ENCODE results near the gene CDK5RAP3. TPM values are rescaled to one million over a fixed set of nuclear protein-coding genes. Genes with fewer than 3 reads are reported as not detected.

Gene CDK5RAP3
- total and polyA plus RNA-seq, 2 of the 13 experiments (the other 11 are each of a cell fraction or from before 2014, with no cell fraction given), result 128 to 154 TPM

DNA sequence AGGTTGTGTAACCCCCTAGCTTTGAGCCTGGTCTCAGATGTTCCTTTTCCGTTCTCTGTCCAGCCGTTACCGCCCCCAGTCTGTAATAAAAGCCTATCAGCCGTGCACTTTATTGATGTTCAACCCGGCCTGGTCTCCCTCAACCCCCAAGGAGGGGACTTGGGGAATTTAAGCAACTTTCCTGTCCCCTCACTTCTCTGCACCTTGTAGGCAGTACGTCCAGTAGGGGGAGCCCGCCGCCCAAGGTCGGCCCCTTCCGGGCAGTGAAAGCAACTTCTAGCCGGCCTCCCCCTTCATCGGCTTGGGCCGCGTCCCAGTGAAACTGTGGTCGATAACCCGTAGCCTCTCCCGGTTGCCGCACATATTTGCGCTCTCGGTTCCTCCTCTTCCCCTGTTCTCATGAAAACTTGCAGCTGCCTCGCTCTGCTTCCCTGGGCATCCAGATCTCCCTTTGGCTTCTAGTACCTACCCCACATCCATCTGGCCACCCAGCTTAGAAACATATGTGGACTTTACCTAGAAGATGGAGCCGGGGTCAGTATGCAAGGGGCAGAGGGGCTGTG lies 21.6 kb upstream of the CDK5RAP3 start (continued):
- TF ChIP-seq KLF16 (CRISPR knock-in tag; IDR thresholded peaks at IDR 0.05) (no peak; a peak in 1 of 4 replicates), FLYWCH1 (CRISPR knock-in tag; IDR thresholded peaks at IDR 0.05) (peak; percentile 79; the same call in 1 of the 2 replicates), ZNF335 (CRISPR knock-in tag; IDR thresholded peaks at IDR 0.05) (no peak), SALL2 (CRISPR knock-in tag; IDR thresholded peaks at IDR 0.05) (no peak), KAT2B (IDR thresholded peaks at IDR 0.05; ENCODE audit: borderline replicate concordance, low read depth, low read length) (no peak), MAFG (CRISPR knock-in tag; IDR thresholded peaks at IDR 0.05) (no peak), ZBTB7A (CRISPR knock-in tag; IDR thresholded peaks at IDR 0.05) (peak; percentile 68; the same call in 1 of the 2 replicates), DNMT3B (CRISPR knock-in tag; conservative IDR thresholded peaks at IDR 0.05) (0 out of 2 replicates have a peak, but pooled peaks have one; percentile 61), JUNB (CRISPR knock-in tag; IDR thresholded peaks at IDR 0.05; ENCODE audit: borderline replicate concordance) (no peak), RNF2 (conservative IDR thresholded peaks at IDR 0.05; ENCODE audit: low read depth) (no peak), HNRNPH1 (optimal IDR thresholded peaks at IDR 0.05; ENCODE audit: low read depth, low read length) (no peak), RBAK (CRISPR knock-in tag; IDR thresholded peaks at IDR 0.05) (no peak), MBD4 (IDR thresholded peaks at IDR 0.05; ENCODE audit: borderline replicate concordance, low read length) (no peak), JARID2 (CRISPR knock-in tag; IDR thresholded peaks at IDR 0.05; ENCODE audit: insufficient replicate concordance) (no peak), ZNF652 (CRISPR knock-in tag; IDR thresholded peaks at IDR 0.05; ENCODE audit: borderline replicate concordance, low read depth) (no peak), FOXM1 (CRISPR knock-in tag; IDR thresholded peaks at IDR 0.05) (no peak), SRSF9 (IDR thresholded peaks at IDR 0.05; ENCODE audit: borderline replicate concordance, insufficient read depth, low read depth, low read length, poor library complexity, severe bottlenecking) (no peak), FOSL2 (CRISPR knock-in tag; IDR thresholded peaks at IDR 0.05) (peak; percentile 18; the same call in 1 of the 2 replicates), HHEX (CRISPR knock-in tag; IDR thresholded peaks at IDR 0.05) (no peak), ZNF816 (CRISPR knock-in tag; IDR thresholded peaks at IDR 0.05; ENCODE audit: borderline replicate concordance) (no peak), ZFYVE20 (CRISPR knock-in tag; IDR thresholded peaks at IDR 0.05; ENCODE audit: borderline replicate concordance, low read depth) (no peak), ZNF550 (CRISPR knock-in tag; IDR thresholded peaks at IDR 0.05; ENCODE audit: borderline replicate concordance) (peak; percentile 36; the same call in 1 of the 2 replicates), ZSCAN20 (CRISPR knock-in tag; IDR thresholded peaks at IDR 0.05; ENCODE audit: borderline replicate concordance) (no peak), NKX3-1 (CRISPR knock-in tag; IDR thresholded peaks at IDR 0.05) (no peak)
- TF ChIP-seq, protein P1, sequence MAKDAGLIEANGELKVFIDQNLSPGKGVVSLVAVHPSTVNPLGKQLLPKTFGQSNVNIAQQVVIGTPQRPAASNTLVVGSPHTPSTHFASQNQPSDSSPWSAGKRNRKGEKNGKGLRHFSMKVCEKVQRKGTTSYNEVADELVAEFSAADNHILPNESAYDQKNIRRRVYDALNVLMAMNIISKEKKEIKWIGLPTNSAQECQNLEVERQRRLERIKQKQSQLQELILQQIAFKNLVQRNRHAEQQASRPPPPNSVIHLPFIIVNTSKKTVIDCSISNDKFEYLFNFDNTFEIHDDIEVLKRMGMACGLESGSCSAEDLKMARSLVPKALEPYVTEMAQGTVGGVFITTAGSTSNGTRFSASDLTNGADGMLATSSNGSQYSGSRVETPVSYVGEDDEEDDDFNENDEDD (CRISPR knock-in tag; IDR thresholded peaks at IDR 0.05; ENCODE audit: borderline replicate concordance), result no peak
- TF ChIP-seq, protein P2, sequence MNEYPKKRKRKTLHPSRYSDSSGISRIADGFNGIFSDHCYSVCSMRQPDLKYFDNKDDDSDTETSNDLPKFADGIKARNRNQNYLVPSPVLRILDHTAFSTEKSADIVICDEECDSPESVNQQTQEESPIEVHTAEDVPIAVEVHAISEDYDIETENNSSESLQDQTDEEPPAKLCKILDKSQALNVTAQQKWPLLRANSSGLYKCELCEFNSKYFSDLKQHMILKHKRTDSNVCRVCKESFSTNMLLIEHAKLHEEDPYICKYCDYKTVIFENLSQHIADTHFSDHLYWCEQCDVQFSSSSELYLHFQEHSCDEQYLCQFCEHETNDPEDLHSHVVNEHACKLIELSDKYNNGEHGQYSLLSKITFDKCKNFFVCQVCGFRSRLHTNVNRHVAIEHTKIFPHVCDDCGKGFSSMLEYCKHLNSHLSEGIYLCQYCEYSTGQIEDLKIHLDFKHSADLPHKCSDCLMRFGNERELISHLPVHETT (CRISPR knock-in tag; conservative IDR thresholded peaks at IDR 0.05), result peak; percentile 67; the same call in 1 of the 2 replicates
- TF ChIP-seq, protein P3, sequence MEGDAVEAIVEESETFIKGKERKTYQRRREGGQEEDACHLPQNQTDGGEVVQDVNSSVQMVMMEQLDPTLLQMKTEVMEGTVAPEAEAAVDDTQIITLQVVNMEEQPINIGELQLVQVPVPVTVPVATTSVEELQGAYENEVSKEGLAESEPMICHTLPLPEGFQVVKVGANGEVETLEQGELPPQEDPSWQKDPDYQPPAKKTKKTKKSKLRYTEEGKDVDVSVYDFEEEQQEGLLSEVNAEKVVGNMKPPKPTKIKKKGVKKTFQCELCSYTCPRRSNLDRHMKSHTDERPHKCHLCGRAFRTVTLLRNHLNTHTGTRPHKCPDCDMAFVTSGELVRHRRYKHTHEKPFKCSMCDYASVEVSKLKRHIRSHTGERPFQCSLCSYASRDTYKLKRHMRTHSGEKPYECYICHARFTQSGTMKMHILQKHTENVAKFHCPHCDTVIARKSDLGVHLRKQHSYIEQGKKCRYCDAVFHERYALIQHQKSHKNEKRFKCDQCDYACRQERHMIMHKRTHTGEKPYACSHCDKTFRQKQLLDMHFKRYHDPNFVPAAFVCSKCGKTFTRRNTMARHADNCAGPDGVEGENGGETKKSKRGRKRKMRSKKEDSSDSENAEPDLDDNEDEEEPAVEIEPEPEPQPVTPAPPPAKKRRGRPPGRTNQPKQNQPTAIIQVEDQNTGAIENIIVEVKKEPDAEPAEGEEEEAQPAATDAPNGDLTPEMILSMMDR (CRISPR knock-in tag; IDR thresholded peaks at IDR 0.05), result peak; percentile 98
